Vagina (tissue), 2 donors: Measurements from ENCODE around the gene VEZT. TPM values are rescaled to one million over a fixed set of nuclear protein-coding genes. Genes with fewer than 3 reads are reported as not detected.
"Not testable (repeated sequence)": the region's sequence is repeated elsewhere in the genome, so short reads cannot be mapped to it uniquely, and the experiment has no call there.

Experiments used
- DNase-seq, 2 donors: peaks; one replicate each; pipeline ENCODE4 v3.0.0-alpha.2; 2017; ENCODE audit errors: extremely low spot score in 2 of 2
- H3K27ac ChIP-seq: fragments of 200-600 bp; sonication (generic); one replicate; pipeline ENCODE4 v1.5.1; 2019
- H3K27me3 ChIP-seq: fragments of 200-600 bp; sonication (generic); one replicate; pipeline ENCODE4 v1.5.1; 2019
- H3K36me3 ChIP-seq, 2 donors: fragments of 200-600 bp; sonication (generic); one replicate each; pipeline ENCODE4 v1.5.1; 2017 to 2019
- H3K4me1 ChIP-seq: fragments of 200-600 bp; sonication (generic); one replicate; pipeline ENCODE4 v1.5.1; 2019
- H3K4me3 ChIP-seq, 2 donors: fragments of 200-600 bp; sonication (generic); 1 replicate in 1 of 2; 2 replicates in 1 of 2; pipeline ENCODE4 v1.5.1; 2016 to 2019
- H3K9me3 ChIP-seq: fragments of 200-600 bp; sonication (generic); one replicate; pipeline ENCODE4 v1.5.1; 2019
- CTCF ChIP-seq, 3 experiments: fragments of 450-650 bp in 2 of 3; fragments of 200-600 bp in 1 of 3; sonication (generic) in 1 of 3; IDR thresholded peaks; one replicate each; pipeline ENCODE4 v1.5.1; 2017 to 2019; ENCODE audit warnings: antibody characterized with exemption in 3 of 3, mild to moderate bottlenecking in 2 of 3, moderate library complexity in 2 of 3
- POLR2A ChIP-seq, 2 donors: fragments of 450-650 bp; IDR thresholded peaks; one replicate each; pipeline ENCODE4 v1.6.1; 2017; ENCODE audit warnings: antibody characterized with exemption in 2 of 2, mild to moderate bottlenecking in 2 of 2, moderate library complexity in 2 of 2
- POLR2AphosphoS5 ChIP-seq, 2 donors: sonication (generic); formaldehyde crosslinking; IDR thresholded peaks; one replicate each; pipeline ENCODE4 v1.9.0; 2017; ENCODE audit warnings: antibody characterized with exemption in 2 of 2, mild to moderate bottlenecking in 2 of 2, low read depth in 1 of 2; ENCODE audit not compliant: insufficient read depth in 1 of 2
- intact Hi-C: fragments of 100-400 bp; cut with DNase I; formaldehyde crosslinking; loops from one replicate; pipeline ENCODE4 v1.15.1; 2023
- total RNA-seq: library from RNA; depleted of rRNA; stranded (reverse); fragments of >200 nt; gene quantifications from one replicate; pipeline ENCODE4 v1.2.3, GENCODE V29; 2016

VEZT gene
- total RNA-seq, 1 donor from 2014 or later: 63.3 TPM

GRCh38 chr12:95230313-95230712 lies 12.7 kb downstream of the VEZT start:
- no peak overlapping the region for H3K4me3 ChIP-seq
- H3K27ac ChIP-seq: no peak overlapping the region
- no peak for DNase-seq
- H3K9me3 ChIP-seq: no peaks in the 10 kb centered on the region
- peaks cover 0 to 5% of the 10 kb centered on the region in 2 donors for H3K36me3 ChIP-seq
- H3K27me3 ChIP-seq: no peaks in the 10 kb centered on the region
- H3K4me1 ChIP-seq: peaks cover 33% of the 10 kb centered on the region
- TF ChIP-seq CTCF (IDR thresholded peaks at IDR 0.05) (no peak), POLR2A (IDR thresholded peaks at IDR 0.05) (no peak), POLR2AphosphoS5 (IDR thresholded peaks at IDR 0.05; ENCODE audit: insufficient read depth in 1 of 2, low read depth in 1 of 2) (no peak)
- intact Hi-C loops: no loop called here

- Histone ChIP-seq H3K4me1 (peaks cover 33% of the 10 kb centered on the region), H3K9me3 (no peaks in the 10 kb centered on the region), H3K27ac (no peak overlapping the region), H3K4me3 (no peak overlapping the region), H3K27me3 (no peaks in the 10 kb centered on the region), H3K36me3 (no peaks in the 10 kb centered on the region)
- intact Hi-C loops: no loop called here
- TF ChIP-seq POLR2A (IDR thresholded peaks at IDR 0.05): no peak
- TF ChIP-seq POLR2AphosphoS5 (IDR thresholded peaks at IDR 0.05; ENCODE audit: insufficient read depth in 1 of 2, low read depth in 1 of 2): no peak
- no peak for DNase-seq
These were observed 13.6 kb downstream of the VEZT start for GRCh38 chr12:95231190-95231589.

- H3K9me3 ChIP-seq, intact Hi-C loops, H3K4me3 ChIP-seq, H3K27me3 ChIP-seq, H3K36me3 ChIP-seq, DNase-seq, H3K27ac ChIP-seq: not testable (repeated sequence)
- peaks cover 35% of the 10 kb centered on the region for H3K4me1 ChIP-seq
These were observed 16.6 kb downstream of the VEZT start for GRCh38 chr12:95234187-95234586.

GRCh38 chr12:95235621-95236020 lies 18.0 kb downstream of the VEZT start:
- H3K36me3 ChIP-seq, H3K9me3 ChIP-seq, H3K27me3 ChIP-seq, intact Hi-C loops, H3K27ac ChIP-seq, DNase-seq, H3K4me3 ChIP-seq: not testable (repeated sequence)
- peaks cover 29% of the 10 kb centered on the region for H3K4me1 ChIP-seq

GRCh38 chr12:95237315-95237714 lies 19.7 kb downstream of the VEZT start:
- Histone ChIP-seq H3K36me3 (peaks cover 0 to 2% of the 10 kb centered on the region in 2 donors), H3K9me3 (no peaks in the 10 kb centered on the region), H3K4me1 (peaks cover 21% of the 10 kb centered on the region), H3K27ac (no peak overlapping the region), H3K27me3 (no peaks in the 10 kb centered on the region), H3K4me3 (no peak overlapping the region)
- intact Hi-C loops: no loop called here
- TF ChIP-seq POLR2A (IDR thresholded peaks at IDR 0.05) (no peak), POLR2AphosphoS5 (IDR thresholded peaks at IDR 0.05; ENCODE audit: insufficient read depth in 1 of 2, low read depth in 1 of 2) (no peak), CTCF (IDR thresholded peaks at IDR 0.05) (no peak)
- no peak for DNase-seq

- Histone ChIP-seq H3K4me1 (peaks cover 21% of the 10 kb centered on the region), H3K36me3 (peaks cover 0 to 5% of the 10 kb centered on the region in 2 donors), H3K9me3 (no peaks in the 10 kb centered on the region), H3K4me3 (no peak overlapping the region), H3K27ac (no peak overlapping the region), H3K27me3 (no peaks in the 10 kb centered on the region)
- DNase-seq: no peak
- no peak for TF ChIP-seq POLR2A (IDR thresholded peaks at IDR 0.05)
- no peak for TF ChIP-seq CTCF (IDR thresholded peaks at IDR 0.05)
- TF ChIP-seq POLR2AphosphoS5 (IDR thresholded peaks at IDR 0.05; ENCODE audit: insufficient read depth in 1 of 2, low read depth in 1 of 2): no peak
- intact Hi-C loops: no loop called here
These were observed 20.5 kb downstream of the VEZT start for GRCh38 chr12:95238150-95238549.

- H3K4me1 ChIP-seq: peaks cover 21% of the 10 kb centered on the region
- H3K27ac ChIP-seq: no peak overlapping the region
- no peak for TF ChIP-seq POLR2AphosphoS5 (IDR thresholded peaks at IDR 0.05; ENCODE audit: insufficient read depth in 1 of 2, low read depth in 1 of 2)
These were observed 21.6 kb downstream of the VEZT start for GRCh38 chr12:95239216-95239615.

GRCh38 chr12:95239835-95240234 lies 22.2 kb downstream of the VEZT start:
- intact Hi-C loops, H3K27ac ChIP-seq, H3K9me3 ChIP-seq, DNase-seq, H3K4me3 ChIP-seq, H3K36me3 ChIP-seq, H3K27me3 ChIP-seq: not testable (repeated sequence)
- H3K4me1 ChIP-seq: peaks cover 21% of the 10 kb centered on the region

More at GRCh38 chr12:95239216-95239615, 21.6 kb downstream of the VEZT start:
- H3K4me3 ChIP-seq: no peak overlapping the region
- no peaks in the 10 kb centered on the region for H3K9me3 ChIP-seq
- DNase-seq: no peak
- intact Hi-C loops: no loop called here
- no peaks in the 10 kb centered on the region for H3K27me3 ChIP-seq
- peaks cover 0 to 5% of the 10 kb centered on the region in 2 donors for H3K36me3 ChIP-seq
